SK-N-SH treated with all-trans-retinoic acid at 6 μM for 48 hours (cell line): Measurements from ENCODE around the gene TUBB1.

Experiments
- PPARA ChIP-seq: fragments of 250-450 bp; sonication (Bioruptor Pico); IDR thresholded peaks from 2 replicates; pipeline ENCODE4 v1.5.0; 2020; ENCODE audit warnings: mild to moderate bottlenecking, borderline replicate concordance
- TCF4 ChIP-seq: fragments of 250-450 bp; sonication (Bioruptor Pico); IDR thresholded peaks from 2 replicates; pipeline ENCODE4 v1.8.0; 2021; ENCODE audit warnings: mild to moderate bottlenecking, moderate library complexity, borderline replicate concordance

DNA sequence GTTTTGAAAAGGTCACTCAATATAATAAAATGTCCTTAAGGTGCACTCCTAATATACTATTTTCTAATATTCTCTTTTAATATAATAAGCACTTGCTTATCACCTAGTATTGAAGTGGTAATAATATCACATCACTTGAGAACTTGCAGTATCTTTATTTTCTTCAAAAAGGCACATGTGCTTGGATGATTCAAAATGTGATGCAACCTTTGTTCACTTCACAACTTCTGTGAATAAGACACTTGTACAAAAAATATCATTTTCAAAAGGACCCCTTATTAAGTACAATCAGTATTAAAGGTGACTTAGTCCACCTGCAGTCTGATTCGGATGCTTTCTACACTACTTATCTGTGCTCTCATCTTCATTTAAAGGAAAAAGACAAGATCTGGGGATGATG, 20.0 kb downstream of the TUBB1 start:
- TF ChIP-seq TCF4 = no peak
- TF ChIP-seq PPARA (CRISPR knock-in tag) = no peak
